Stomach smooth muscle (tissue), 2 donors: ENCODE data around the gene PDCD7.
A peak's percentile ranks its signal among the peaks of the same experiment; 100 is the strongest.

Source experiments
- H3K27ac ChIP-seq: one replicate; pipeline ENCODE4 v1.7.0; 2013; ENCODE audit warnings: mild to moderate bottlenecking, low read length, inconsistent platforms
- H3K27me3 ChIP-seq, 2 donors: one replicate each; pipeline ENCODE4 v1.7.0; 2013; ENCODE audit warnings: low read length in 2 of 2; ENCODE audit not compliant: insufficient read depth in 2 of 2, control insufficient read depth in 1 of 2
- H3K36me3 ChIP-seq, 2 donors: one replicate each; pipeline ENCODE4 v1.7.0; 2013; ENCODE audit warnings: low read length in 2 of 2; ENCODE audit not compliant: control insufficient read depth in 2 of 2, insufficient read depth in 2 of 2
- H3K4me1 ChIP-seq: one replicate; pipeline ENCODE4 v1.7.0; 2013; ENCODE audit warnings: low read length; ENCODE audit not compliant: control insufficient read depth, insufficient read depth
- H3K4me3 ChIP-seq, 2 donors: one replicate each; pipeline ENCODE4 v1.7.0; 2013; ENCODE audit warnings: low read length in 2 of 2
- H3K9ac ChIP-seq, 2 donors: one replicate each; pipeline ENCODE4 v1.7.0; 2013; ENCODE audit warnings: low read length in 2 of 2, mild to moderate bottlenecking in 1 of 2
- H3K9me3 ChIP-seq, 2 donors: one replicate each; pipeline ENCODE4 v1.7.0; 2013; ENCODE audit warnings: low read length in 2 of 2; ENCODE audit not compliant: control insufficient read depth in 2 of 2
- donor health status: healthy.
- donor health status: Pancreatic carcinoma.

Gene PDCD7

GRCh38 chr15:65092911-65093792, 40.5 kb downstream of the PDCD7 start:
- Histone ChIP-seq H3K4me1 (peaks cover 58% of the 10 kb centered on the region), H3K9ac (no peak overlapping the region), H3K27ac (peak overlapping the region; percentile 31), H3K4me3 (no peak overlapping the region), H3K9me3 (no peaks in the 10 kb centered on the region), H3K36me3 (peaks cover 0 to 4% of the 10 kb centered on the region in 2 donors), H3K27me3 (no peaks in the 10 kb centered on the region)

- H3K36me3 ChIP-seq: peaks cover 0 to 1% of the 10 kb centered on the region in 2 donors
- no peak overlapping the region for H3K9ac ChIP-seq
- no peaks in the 10 kb centered on the region for H3K9me3 ChIP-seq
- H3K4me1 ChIP-seq: peaks cover 67% of the 10 kb centered on the region
- no peak overlapping the region for H3K27ac ChIP-seq
- H3K4me3 ChIP-seq: no peak overlapping the region
- H3K27me3 ChIP-seq: no peaks in the 10 kb centered on the region
Observed at GRCh38 chr15:65091946-65092770, 41.5 kb downstream of the PDCD7 start.

- Histone ChIP-seq H3K4me1 (peaks cover 75% of the 10 kb centered on the region), H3K27me3 (no peaks in the 10 kb centered on the region), H3K27ac (peak overlapping the region; percentile 99), H3K36me3 (no peaks in the 10 kb centered on the region), H3K9ac (peak overlapping the region; percentile 47 to 62), H3K4me3 (peak overlapping the region in 1 of 2 donors; percentile 29), H3K9me3 (no peaks in the 10 kb centered on the region)
Observed at GRCh38 chr15:65089206-65089824, 44.3 kb downstream of the PDCD7 start.

- Histone ChIP-seq H3K9ac (peak overlapping the region; percentile 62 to 86), H3K4me3 (peak overlapping the region in 1 of 2 donors; percentile 29), H3K9me3 (no peaks in the 10 kb centered on the region), H3K4me1 (peaks cover 76% of the 10 kb centered on the region), H3K27ac (peak overlapping the region; percentile 99), H3K36me3 (no peaks in the 10 kb centered on the region), H3K27me3 (no peaks in the 10 kb centered on the region)
Observed at GRCh38 chr15:65088643-65089021, 45.0 kb downstream of the PDCD7 start.

GRCh38 chr15:65087873-65088642, 45.5 kb downstream of the PDCD7 start:
- Histone ChIP-seq H3K4me1 (peaks cover 78% of the 10 kb centered on the region), H3K36me3 (no peaks in the 10 kb centered on the region), H3K9ac (peak overlapping the region; percentile 62 to 86), H3K4me3 (peak overlapping the region in 1 of 2 donors; percentile 29), H3K9me3 (no peaks in the 10 kb centered on the region), H3K27me3 (no peaks in the 10 kb centered on the region), H3K27ac (peak overlapping the region; percentile 99)

GRCh38 chr15:65087411-65087810, 46.2 kb downstream of the PDCD7 start:
- Histone ChIP-seq H3K4me1 (peaks cover 79% of the 10 kb centered on the region), H3K9ac (peak overlapping the region; percentile 62 to 86), H3K27ac (peak overlapping the region; percentile 99), H3K4me3 (no peak overlapping the region), H3K27me3 (no peaks in the 10 kb centered on the region), H3K9me3 (no peaks in the 10 kb centered on the region), H3K36me3 (no peaks in the 10 kb centered on the region)

- Histone ChIP-seq H3K27ac (peak overlapping the region; percentile 99), H3K36me3 (no peaks in the 10 kb centered on the region), H3K27me3 (no peaks in the 10 kb centered on the region), H3K4me3 (no peak overlapping the region), H3K9ac (peak overlapping the region; percentile 62 to 86), H3K4me1 (peaks cover 76% of the 10 kb centered on the region), H3K9me3 (no peaks in the 10 kb centered on the region)
Observed at GRCh38 chr15:65086680-65087111, 46.9 kb downstream of the PDCD7 start.

GRCh38 chr15:65085990-65086679, 47.5 kb downstream of the PDCD7 start:
- H3K4me1 ChIP-seq: peaks cover 77% of the 10 kb centered on the region
- H3K27ac ChIP-seq: peak overlapping the region; percentile 99
- H3K9ac ChIP-seq: peak overlapping the region in 1 of 2 donors; percentile 86

GRCh38 chr15:65085207-65085753, 48.3 kb downstream of the PDCD7 start:
- Histone ChIP-seq H3K4me3 (no peak overlapping the region), H3K36me3 (no peaks in the 10 kb centered on the region), H3K27ac (peak overlapping the region; percentile 99), H3K9me3 (no peaks in the 10 kb centered on the region), H3K27me3 (no peaks in the 10 kb centered on the region), H3K9ac (no peak overlapping the region), H3K4me1 (peaks cover 78% of the 10 kb centered on the region)

More at GRCh38 chr15:65085990-65086679, 47.5 kb downstream of the PDCD7 start:
- H3K9me3 ChIP-seq: no peaks in the 10 kb centered on the region
- H3K4me3 ChIP-seq: no peak overlapping the region
- H3K27me3 ChIP-seq: no peaks in the 10 kb centered on the region
- H3K36me3 ChIP-seq: no peaks in the 10 kb centered on the region
